Transverse colon (tissue), 4 donors: ENCODE measurements around the gene ZC3H7A. TPM values are rescaled to one million over a fixed set of nuclear protein-coding genes. Genes with fewer than 3 reads are reported as not detected.
A peak's percentile ranks its signal among the peaks of the same experiment; 100 is the strongest.

Experiments used
- DNase-seq: peaks from one replicate; pipeline ENCODE4 v3.0.0-alpha.2; 2019
- H3K27ac ChIP-seq, 4 donors: fragments of 200-600 bp; sonication (generic); 2 replicates each; pipeline ENCODE4 v1.5.1; 2016 to 2018; ENCODE audit warnings: inconsistent platforms in 4 of 4
- H3K27me3 ChIP-seq: fragments of 200-600 bp; sonication (generic); 2 replicates; pipeline ENCODE4 v1.5.1; 2017; ENCODE audit warnings: inconsistent platforms
- H3K36me3 ChIP-seq, 4 donors: fragments of 200-600 bp; sonication (generic); 2 replicates each; pipeline ENCODE4 v1.5.1; 2017 to 2019; ENCODE audit warnings: inconsistent platforms in 4 of 4
- H3K4me1 ChIP-seq, 4 donors: fragments of 200-600 bp; sonication (generic); 2 replicates each; pipeline ENCODE4 v1.5.1; 2017 to 2020; ENCODE audit warnings: inconsistent platforms in 4 of 4
- H3K4me3 ChIP-seq, 4 donors: fragments of 200-600 bp; sonication (generic); 1 replicate in 1 of 4; 2 replicates in 3 of 4; pipeline versions ENCODE4 v1.5.1 to v1.6.1; 2017 to 2019; ENCODE audit warnings: inconsistent platforms in 4 of 4
- H3K9me3 ChIP-seq, 2 donors: fragments of 200-600 bp; sonication (generic); 2 replicates each; pipeline ENCODE4 v1.5.1; 2017 to 2019; ENCODE audit warnings: inconsistent platforms in 2 of 2
- CTCF ChIP-seq, 5 experiments: fragments of 200-600 bp in 3 of 5; fragments of 450-650 bp in 2 of 5; sonication (generic) in 3 of 5; IDR thresholded peaks; 1 replicate in 2 of 5; 2 replicates in 3 of 5; pipeline ENCODE4 v1.5.1; 2016 to 2017; ENCODE audit warnings: antibody characterized with exemption in 5 of 5, inconsistent platforms in 3 of 5, mild to moderate bottlenecking in 2 of 5, moderate library complexity in 1 of 5
- EP300 ChIP-seq: sonication (generic); formaldehyde crosslinking; IDR thresholded peaks from one replicate; pipeline ENCODE4 v1.6.1; 2017; ENCODE audit warnings: antibody characterized with exemption, low read depth
- POLR2A ChIP-seq: fragments of 450-650 bp; IDR thresholded peaks from one replicate; pipeline ENCODE4 v1.6.1; 2016; ENCODE audit warnings: antibody characterized with exemption, mild to moderate bottlenecking, moderate library complexity
- POLR2AphosphoS5 ChIP-seq, 3 donors: sonication (generic); formaldehyde crosslinking; IDR thresholded peaks; one replicate each; pipeline ENCODE4 v1.6.1; 2016; ENCODE audit warnings: antibody characterized with exemption in 3 of 3
- WGBS, 2 donors: methylation state at CpG; one replicate each; pipeline ENCODE4 v1.1.5; 2018; ENCODE audit warnings: low coverage in 1 of 2; 5-methylcytosine and 5-hydroxymethylcytosine counted together
- in situ Hi-C, 4 donors: fragments of 200-750 bp; cut with MboI; loops; one replicate each; pipeline versions ENCODE4 v1.15.0 to v1.15.1; 2017; ENCODE audit warnings: low sequenced_read_pairs in 3 of 4, low pct_ligation_motif_present in 1 of 4, low pct_unique_long_range_greater_than_20kb in 1 of 4
- intact Hi-C: fragments of 100-400 bp; cut with DNase I; formaldehyde crosslinking; loops from one replicate; pipeline ENCODE4 v1.15.1; 2023; ENCODE audit warnings: low total_unique reads
- total RNA-seq, 4 donors: library from RNA; depleted of rRNA; stranded (reverse); fragments of >200 nt; gene quantifications; one replicate each; pipeline ENCODE4 v1.1.0, GENCODE V29; 2016

The ZC3H7A gene
- total RNA-seq, 4 donors from 2014 or later = 38.1 to 92.0 (median 63.3) TPM

DNA sequence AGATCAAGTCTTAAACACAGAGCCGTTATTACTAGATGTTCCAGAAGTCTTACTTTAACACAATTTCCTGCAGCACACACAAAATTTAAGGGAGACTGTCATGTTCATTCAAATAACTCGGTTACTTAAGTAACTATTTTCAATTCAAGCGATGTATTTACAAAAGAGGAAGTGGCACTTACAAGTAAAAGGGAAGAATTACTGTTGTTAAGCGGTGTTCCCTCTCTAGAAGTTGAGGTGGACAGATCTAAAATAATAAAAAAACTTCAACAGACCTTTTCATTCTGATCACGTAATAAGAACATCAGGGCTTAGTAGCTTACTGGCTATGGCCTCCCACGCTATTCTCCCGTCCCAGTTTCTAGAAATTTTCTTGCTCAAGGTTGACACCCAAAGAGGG is 28.2 kb downstream of the ZC3H7A start:
- peaks cover 0 to 76% (median 36%) of the 10 kb centered on the region in 4 donors for H3K36me3 ChIP-seq
- in situ Hi-C loops (no loop called here), intact Hi-C loops (no loop called here)
- no peaks in the 10 kb centered on the region for H3K27me3 ChIP-seq
- no peak overlapping the region for H3K4me3 ChIP-seq
- H3K4me1 ChIP-seq = no peaks in the 10 kb centered on the region
- peak overlapping the region in 2 of 4 donors; percentile 10 to 49 for H3K27ac ChIP-seq
- WGBS, 2 donors = 64 to 68% methylated on average over 6 to 7 of the region's 7 CpGs
- TF ChIP-seq CTCF (IDR thresholded peaks at IDR 0.05) (no peak), EP300 (no peak), POLR2AphosphoS5 (IDR thresholded peaks at IDR 0.05) (no peak), POLR2A (no peak)
- DNase-seq = no peak
- H3K9me3 ChIP-seq = no peaks in the 10 kb centered on the region

DNA sequence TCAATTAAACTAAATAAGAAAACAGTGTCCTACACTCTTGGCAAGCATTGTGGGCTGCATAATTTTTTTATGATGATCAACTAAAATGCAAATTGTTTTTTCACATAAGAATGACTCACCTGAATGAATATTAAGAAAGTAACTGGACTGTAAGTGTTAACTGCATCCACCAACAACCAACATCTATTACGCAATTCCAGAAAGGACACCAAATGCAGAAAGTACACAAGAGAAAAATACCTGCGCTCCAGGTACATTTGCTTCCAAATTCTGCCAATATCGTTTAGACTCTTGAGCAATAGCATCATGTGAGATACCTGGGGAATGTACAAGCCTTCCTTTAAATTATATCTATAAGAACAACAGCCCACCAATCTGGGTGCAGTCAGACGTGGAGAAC is 34.6 kb downstream of the ZC3H7A start:
- Histone ChIP-seq H3K4me1 (peaks cover 5 to 23% (median 13%) of the 10 kb centered on the region in 4 donors), H3K27ac (no peak overlapping the region), H3K27me3 (no peaks in the 10 kb centered on the region), H3K9me3 (no peaks in the 10 kb centered on the region), H3K4me3 (no peak overlapping the region), H3K36me3 (peaks cover 0 to 61% (median 29%) of the 10 kb centered on the region in 4 donors)
- no peak for TF ChIP-seq POLR2AphosphoS5 (IDR thresholded peaks at IDR 0.05)
- 86 to 87% methylated on average over 4 of the region's 4 CpGs for WGBS, 2 donors
- DNase-seq = no peak
- in situ Hi-C loops = no loop called here
- intact Hi-C loops = loop anchor here (1.0 kb wide), 1 partner anchor 25 kb away; no protein-coding TSS in a partner anchor

DNA sequence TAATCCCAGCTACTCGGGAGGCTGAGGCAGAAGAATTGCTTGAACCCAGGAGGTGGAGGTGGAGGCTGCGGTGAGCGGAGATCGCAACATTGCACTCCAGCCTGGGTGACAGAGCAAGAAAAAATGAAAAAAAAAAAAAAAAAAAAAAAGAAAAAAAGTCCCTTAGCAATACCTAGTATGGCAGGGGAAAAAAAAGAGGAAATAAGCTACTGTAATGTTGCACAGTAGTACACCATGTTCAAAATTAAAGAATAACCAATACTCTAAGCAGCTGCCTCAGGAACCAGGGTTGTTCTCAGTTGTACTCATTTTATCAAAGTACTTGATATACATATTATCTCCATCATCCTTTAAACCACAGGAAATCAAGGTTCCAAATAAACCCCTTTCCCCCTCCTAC is 37.1 kb downstream of the ZC3H7A start:
- no peaks in the 10 kb centered on the region for H3K9me3 ChIP-seq
- 90 to 97% methylated on average over 4 of the region's 4 CpGs for WGBS, 2 donors
- peaks cover 5 to 24% (median 14%) of the 10 kb centered on the region in 4 donors for H3K4me1 ChIP-seq
- H3K36me3 ChIP-seq = peaks cover 0 to 59% (median 26%) of the 10 kb centered on the region in 4 donors
- no peaks in the 10 kb centered on the region for H3K27me3 ChIP-seq
- intact Hi-C loops = no loop called here
- no peak for TF ChIP-seq POLR2AphosphoS5 (IDR thresholded peaks at IDR 0.05)
- TF ChIP-seq POLR2A = no peak
- no peak for DNase-seq
- H3K4me3 ChIP-seq = no peak overlapping the region
- no peak overlapping the region for H3K27ac ChIP-seq
- in situ Hi-C loops = no loop called here

- H3K9me3 ChIP-seq = no peaks in the 10 kb centered on the region
- peak overlapping the region in 2 of 4 donors; percentile 5 to 9 for H3K27ac ChIP-seq
- TF ChIP-seq POLR2AphosphoS5 (IDR thresholded peaks at IDR 0.05) = peak in 1 of 3 donors; percentile 30
- TF ChIP-seq CTCF (IDR thresholded peaks at IDR 0.05) = no peak
- 60 to 66% methylated on average over 4 to 9 of the region's 9 CpGs for WGBS, 2 donors
- DNase-seq = peak; percentile 76
- H3K27me3 ChIP-seq = no peaks in the 10 kb centered on the region
- no peak overlapping the region for H3K4me3 ChIP-seq
- peaks cover 5 to 24% (median 14%) of the 10 kb centered on the region in 4 donors for H3K4me1 ChIP-seq
- in situ Hi-C loops (no loop called here), intact Hi-C loops (no loop called here)
- H3K36me3 ChIP-seq = peaks cover 0 to 57% (median 22%) of the 10 kb centered on the region in 4 donors
Observed at GRCh38 chr16:11759163-11759834, 37.8 kb downstream of the ZC3H7A start.

DNA sequence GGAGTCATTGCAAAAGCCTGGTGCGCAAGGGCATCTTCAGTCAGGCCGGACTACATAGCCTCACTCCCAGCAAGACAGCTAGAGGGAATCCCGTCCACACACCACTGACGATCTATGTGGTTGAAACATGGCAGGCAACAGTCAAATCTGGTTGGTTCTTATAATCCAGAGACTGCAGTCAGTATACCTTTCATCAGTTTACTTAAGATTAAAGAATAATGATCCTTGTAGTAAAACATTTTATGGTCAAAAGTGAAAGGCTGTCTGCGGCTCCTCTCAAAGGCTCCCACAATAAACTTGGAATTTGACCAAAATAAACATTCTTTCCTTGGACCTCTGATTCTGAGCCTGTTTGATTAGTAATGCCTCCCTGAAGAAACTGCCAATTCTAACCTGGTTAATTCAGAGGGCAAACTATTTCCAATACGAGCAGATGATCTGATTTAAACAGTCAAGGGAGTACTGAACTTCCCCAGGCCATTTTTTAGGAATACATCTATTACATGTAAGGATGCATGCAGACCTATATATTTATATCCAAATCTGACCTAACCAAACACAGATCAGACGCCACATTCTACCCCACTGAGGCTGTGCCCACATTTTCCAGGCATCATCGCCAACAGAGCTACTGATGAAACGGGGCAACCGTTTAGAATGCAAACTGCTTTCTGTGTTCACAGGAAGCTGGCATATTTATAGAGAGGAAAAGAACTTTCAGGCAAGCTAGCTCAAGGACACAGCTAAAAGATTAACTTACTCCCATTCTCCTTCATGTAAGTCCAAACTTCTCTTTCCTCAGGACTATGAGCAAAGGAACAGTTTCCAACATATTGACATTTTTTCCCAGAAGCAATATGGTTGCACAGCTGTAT is 39.1 kb downstream of the ZC3H7A start:
- Histone ChIP-seq H3K36me3 (peaks cover 0 to 47% (median 18%) of the 10 kb centered on the region in 4 donors), H3K4me1 (peaks cover 5 to 30% (median 14%) of the 10 kb centered on the region in 4 donors), H3K27ac (peak overlapping the region in 3 of 4 donors; percentile 8 to 41 (median 30)), H3K4me3 (no peak overlapping the region), H3K9me3 (no peaks in the 10 kb centered on the region), H3K27me3 (no peaks in the 10 kb centered on the region)
- TF ChIP-seq POLR2A = no peak
- no peak for TF ChIP-seq EP300
- TF ChIP-seq POLR2AphosphoS5 (IDR thresholded peaks at IDR 0.05) = no peak
- TF ChIP-seq CTCF (IDR thresholded peaks at IDR 0.05) = no peak
- WGBS, 2 donors = 42 to 47% methylated on average over 2 to 10 of the region's 10 CpGs
- intact Hi-C loops (no loop called here), in situ Hi-C loops (no loop called here)
- DNase-seq = peak; percentile 31
